ENCODE data around the gene NEK7. TPM values are rescaled to one million over a fixed set of nuclear protein-coding genes. Genes with fewer than 3 reads are reported as not detected.

Gene NEK7
- total and polyA plus RNA-seq, 9 donors: 25.0 to 87.0 (median 61.3) TPM

DNA sequence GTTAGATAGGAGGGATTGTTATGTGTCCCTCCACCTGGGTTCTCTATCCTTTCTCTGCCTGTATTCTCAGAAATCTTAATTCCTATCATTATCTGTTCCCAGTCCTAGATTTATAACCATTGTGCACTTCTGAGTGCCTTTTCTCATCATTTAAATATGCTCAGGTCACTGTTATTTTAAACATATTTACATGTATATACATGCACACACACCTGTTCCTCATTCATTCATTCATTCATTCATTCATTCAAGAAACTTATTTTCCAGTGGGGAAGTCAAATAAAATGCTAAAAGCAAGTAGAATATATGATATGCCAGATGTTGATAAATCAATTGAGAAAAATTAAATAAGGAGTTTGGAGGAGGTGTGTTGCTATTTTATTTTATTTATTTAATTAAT, 110.3 kb downstream of the NEK7 start:
- TF ChIP-seq, protein P1, sequence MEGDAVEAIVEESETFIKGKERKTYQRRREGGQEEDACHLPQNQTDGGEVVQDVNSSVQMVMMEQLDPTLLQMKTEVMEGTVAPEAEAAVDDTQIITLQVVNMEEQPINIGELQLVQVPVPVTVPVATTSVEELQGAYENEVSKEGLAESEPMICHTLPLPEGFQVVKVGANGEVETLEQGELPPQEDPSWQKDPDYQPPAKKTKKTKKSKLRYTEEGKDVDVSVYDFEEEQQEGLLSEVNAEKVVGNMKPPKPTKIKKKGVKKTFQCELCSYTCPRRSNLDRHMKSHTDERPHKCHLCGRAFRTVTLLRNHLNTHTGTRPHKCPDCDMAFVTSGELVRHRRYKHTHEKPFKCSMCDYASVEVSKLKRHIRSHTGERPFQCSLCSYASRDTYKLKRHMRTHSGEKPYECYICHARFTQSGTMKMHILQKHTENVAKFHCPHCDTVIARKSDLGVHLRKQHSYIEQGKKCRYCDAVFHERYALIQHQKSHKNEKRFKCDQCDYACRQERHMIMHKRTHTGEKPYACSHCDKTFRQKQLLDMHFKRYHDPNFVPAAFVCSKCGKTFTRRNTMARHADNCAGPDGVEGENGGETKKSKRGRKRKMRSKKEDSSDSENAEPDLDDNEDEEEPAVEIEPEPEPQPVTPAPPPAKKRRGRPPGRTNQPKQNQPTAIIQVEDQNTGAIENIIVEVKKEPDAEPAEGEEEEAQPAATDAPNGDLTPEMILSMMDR (IDR thresholded peaks at IDR 0.05): no peak
- TF ChIP-seq POLR2A (IDR thresholded peaks at IDR 0.05): no peak
- TF ChIP-seq EP300 (IDR thresholded peaks at IDR 0.05): no peak
- DNase-seq: no peak
- no peak overlapping the region for H3K4me3 ChIP-seq
- no peaks in the 10 kb centered on the region for H3K36me3 ChIP-seq
- H3K27me3 ChIP-seq: no peaks in the 10 kb centered on the region
- H3K27ac ChIP-seq: no peak overlapping the region
- no peaks in the 10 kb centered on the region for H3K4me1 ChIP-seq (ENCODE audit: insufficient read depth)
- intact Hi-C loops (cut with DNase I): no loop called here
- peaks cover 0 to 3% of the 10 kb centered on the region in 2 donors for H3K9me3 ChIP-seq

DNA sequence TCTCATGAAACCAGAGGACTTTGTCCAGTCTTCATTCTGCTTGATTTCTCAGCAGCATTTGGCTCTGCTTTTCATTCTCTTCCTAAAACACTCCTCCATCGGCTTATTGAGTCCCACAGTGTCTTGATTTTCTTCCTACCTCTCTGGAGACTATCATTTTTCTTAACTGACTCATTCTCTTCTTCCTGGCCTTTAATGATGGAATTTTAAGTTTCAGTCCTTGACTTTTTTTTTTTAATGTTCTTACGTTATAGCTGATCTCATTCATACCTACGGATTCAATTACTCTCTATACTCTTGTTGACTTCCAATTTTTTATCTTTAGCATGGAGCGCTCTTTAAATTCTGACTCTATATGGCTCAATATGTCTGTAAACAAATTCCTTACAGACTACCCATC, 111.1 kb downstream of the NEK7 start:
- H3K4me3 ChIP-seq: no peak overlapping the region

GRCh38 chr1:198268784-198269645, 112.2 kb downstream of the NEK7 start:
- 74 to 79% (median 78%) methylated on average over 3 of the region's 3 CpGs for WGBS, 3 donors
- TF ChIP-seq, protein P1 (IDR thresholded peaks at IDR 0.05): no peak
- no peak for TF ChIP-seq EP300 (IDR thresholded peaks at IDR 0.05)
- no peak for TF ChIP-seq POLR2A (IDR thresholded peaks at IDR 0.05)
- Histone ChIP-seq H3K4me3 (no peak overlapping the region), H3K36me3 (no peaks in the 10 kb centered on the region), H3K9me3 (peaks cover 0 to 3% of the 10 kb centered on the region in 2 donors), H3K27ac (no peak overlapping the region), H3K4me1 (ENCODE audit: insufficient read depth) (no peaks in the 10 kb centered on the region), H3K27me3 (no peaks in the 10 kb centered on the region)
- no peak for DNase-seq
- intact Hi-C loops (cut with DNase I): no loop called here

More for the DNA sequence above, 111.1 kb downstream of the NEK7 start:
- no peaks in the 10 kb centered on the region for H3K4me1 ChIP-seq (ENCODE audit: insufficient read depth)
- H3K27ac ChIP-seq: no peak overlapping the region
- H3K36me3 ChIP-seq: no peaks in the 10 kb centered on the region
- intact Hi-C loops (cut with DNase I): no loop called here
- no peaks in the 10 kb centered on the region for H3K27me3 ChIP-seq
- DNase-seq: no peak
- peaks cover 0 to 3% of the 10 kb centered on the region in 2 donors for H3K9me3 ChIP-seq
- 58 to 81% (median 70%) methylated on average over 4 of the region's 4 CpGs for WGBS, 3 donors
- TF ChIP-seq POLR2A (IDR thresholded peaks at IDR 0.05) (no peak), EP300 (IDR thresholded peaks at IDR 0.05) (no peak)
- TF ChIP-seq, protein P1 (IDR thresholded peaks at IDR 0.05): no peak

DNA sequence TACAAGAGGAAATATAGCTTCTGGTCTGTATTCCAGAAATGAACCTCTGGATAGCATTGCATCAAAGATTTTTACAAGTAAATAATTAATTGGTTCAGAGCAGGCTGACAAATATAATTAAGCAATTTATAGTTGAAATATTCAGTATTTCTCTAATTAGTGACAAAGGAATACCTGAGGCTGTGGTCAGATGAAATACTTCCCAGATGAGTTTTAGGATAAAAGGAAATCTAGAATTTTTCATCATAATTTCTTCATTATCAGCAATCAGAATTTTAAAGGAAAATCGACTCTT, 112.8 kb downstream of the NEK7 start:
- Histone ChIP-seq H3K27ac (no peak overlapping the region), H3K9me3 (peaks cover 0 to 3% of the 10 kb centered on the region in 2 donors), H3K4me1 (ENCODE audit: insufficient read depth) (no peaks in the 10 kb centered on the region), H3K27me3 (no peaks in the 10 kb centered on the region), H3K36me3 (no peaks in the 10 kb centered on the region), H3K4me3 (no peak overlapping the region)
- intact Hi-C loops (cut with DNase I): no loop called here
- DNase-seq: no peak
- no peak for TF ChIP-seq POLR2A (IDR thresholded peaks at IDR 0.05)
- TF ChIP-seq, protein P1 (IDR thresholded peaks at IDR 0.05): no peak
- no peak for TF ChIP-seq EP300 (IDR thresholded peaks at IDR 0.05)
- 76 to 93% (median 79%) methylated on average over 1 of the region's 1 CpG for WGBS, 3 donors

Data from ovary (tissue), 9 donors.